A673 (cell line): ENCODE measurements around the gene EML3. TPM values are rescaled to one million over a fixed set of nuclear protein-coding genes. Genes with fewer than 3 reads are reported as not detected.
A peak's percentile ranks its signal among the peaks of the same experiment; 100 is the strongest.

Experiments used
- BruUV-seq: library from RNA; stranded (reverse); fragments of 400-500 nt; replicated peaks from 2 replicates; lab custom pipeline; 2021; lab: Mats Ljungman, UMichigan
- CTCF ChIA-PET: fragments of 300-600 bp; sonication (Branson Sonifier 250); formaldehyde crosslinking; loops from one replicate; lab custom pipeline; 2022; ENCODE audit warnings: antibody characterized with exemption; lab: Charles Lee
- POLR2A ChIA-PET: fragments of 300-600 bp; sonication (Branson Sonifier 250); formaldehyde crosslinking; loops from one replicate; lab custom pipeline; 2022; ENCODE audit warnings: antibody characterized with exemption; ENCODE audit not compliant: low non-redundant PET; lab: Charles Lee
- DNase-seq: peaks from one replicate; pipeline ENCODE4 v3.0.0-alpha.2; 2015; ENCODE audit warnings: low spot score
- H3K27ac ChIP-seq: fragments of 200-600 bp; sonication (generic); 2 replicates; pipeline ENCODE4 v1.5.1; 2016; ENCODE audit warnings: mixed run types, low read depth, mild to moderate bottlenecking, mixed read lengths, antibody characterized with exemption, low read length; ENCODE audit not compliant: poor library complexity, severe bottlenecking
- H3K27me3 ChIP-seq: fragments of 200-600 bp; sonication (generic); replicated peaks from 2 replicates; pipeline ENCODE4 v1.6.1; 2017; ENCODE audit warnings: mixed run types, low read depth, mild to moderate bottlenecking, mixed read lengths, antibody characterized with exemption, low read length; ENCODE audit not compliant: insufficient read depth, poor library complexity
- H3K36me3 ChIP-seq: fragments of 200-600 bp; sonication (generic); 2 replicates; pipeline ENCODE4 v1.6.1; 2016; ENCODE audit warnings: mixed run types, mild to moderate bottlenecking, mixed read lengths, antibody characterized with exemption, low read length; ENCODE audit not compliant: insufficient read depth, poor library complexity, severe bottlenecking
- H3K4me1 ChIP-seq: fragments of 200-600 bp; sonication (generic); 2 replicates; pipeline ENCODE4 v1.6.1; 2017; ENCODE audit warnings: mixed run types, mild to moderate bottlenecking, mixed read lengths, antibody characterized with exemption, low read length; ENCODE audit not compliant: insufficient read depth, poor library complexity, severe bottlenecking
- H3K4me3 ChIP-seq: fragments of 200-600 bp; sonication (generic); 2 replicates; pipeline ENCODE4 v1.5.1; 2016; ENCODE audit warnings: low read depth, mixed run types, mild to moderate bottlenecking, mixed read lengths, low read length; ENCODE audit not compliant: poor library complexity, severe bottlenecking
- H3K9me3 ChIP-seq: fragments of 200-600 bp; sonication (generic); 2 replicates; pipeline ENCODE4 v1.6.1; 2016; ENCODE audit warnings: mixed run types, low read depth, mild to moderate bottlenecking, mixed read lengths, antibody characterized with exemption, low read length; ENCODE audit not compliant: poor library complexity, severe bottlenecking
- CTCF ChIP-seq: fragments of 300-800, 200-600 bp; sonication (generic); conservative IDR thresholded peaks from 2 replicates; pipeline ENCODE4 v1.5.1; 2017; ENCODE audit warnings: low read depth, mild to moderate bottlenecking, antibody characterized with exemption, low read length, moderate library complexity, mixed read lengths
- EZH2 ChIP-seq: fragments of 200-600 bp; sonication (generic); IDR thresholded peaks from 2 replicates; pipeline ENCODE4 v1.6.1; 2017; ENCODE audit warnings: borderline replicate concordance, low read depth, mild to moderate bottlenecking, mixed read lengths, antibody characterized with exemption, low read length; ENCODE audit not compliant: poor library complexity, severe bottlenecking
- intact Hi-C: fragments of 100-400 bp; cut with micrococcal nuclease; formaldehyde crosslinking; loops from one replicate; pipeline ENCODE4 v1.10.0; 2022; ENCODE audit not compliant: unreplicated experiment
- total RNA-seq: library from RNA; stranded (reverse); gene quantifications from 2 replicates; pipeline ENCODE4 v1.2.3, GENCODE V29; 2021

EML3 gene
- total RNA-seq, 1 experiment from 2014 or later = 21.3 TPM

- POLR2A ChIA-PET = no interaction called here
- BruUV-seq = no TSS peak
- no peak for DNase-seq
- CTCF ChIA-PET = interaction anchor here (0.5 kb wide), 1 partner anchor 198 kb away, joined by 3 read pairs; no protein-coding TSS in a partner anchor
- no peaks in the 10 kb centered on the region for H3K9me3 ChIP-seq
- TF ChIP-seq EZH2 (no peak), CTCF (no peak)
- no peak overlapping the region for H3K27ac ChIP-seq
- H3K4me3 ChIP-seq = no peak overlapping the region
- H3K36me3 ChIP-seq = no peaks in the 10 kb centered on the region
- H3K27me3 ChIP-seq = no peaks in the 10 kb centered on the region
- H3K4me1 ChIP-seq = peaks cover 18% of the 10 kb centered on the region
- intact Hi-C loops = no loop called here
Observed at GRCh38 chr11:62610403-62610802, 2.2 kb downstream of the EML3 start.

GRCh38 chr11:62608776-62609175 lies 3.8 kb downstream of the EML3 start:
- Histone ChIP-seq H3K27me3 (no peaks in the 10 kb centered on the region), H3K4me1 (peaks cover 18% of the 10 kb centered on the region), H3K9me3 (no peaks in the 10 kb centered on the region), H3K4me3 (no peak overlapping the region), H3K36me3 (no peaks in the 10 kb centered on the region), H3K27ac (no peak overlapping the region)
- CTCF ChIA-PET = no interaction called here
- TF ChIP-seq CTCF (no peak), EZH2 (no peak)
- POLR2A ChIA-PET = no interaction called here
- intact Hi-C loops = no loop called here
- no TSS peak for BruUV-seq
- no peak for DNase-seq

- DNase-seq = peak; percentile 61
- no peak overlapping the region for H3K27ac ChIP-seq
- H3K36me3 ChIP-seq = no peaks in the 10 kb centered on the region
- H3K9me3 ChIP-seq = no peaks in the 10 kb centered on the region
- POLR2A ChIA-PET = no interaction called here
- H3K4me3 ChIP-seq = no peak overlapping the region
- peaks cover 18% of the 10 kb centered on the region for H3K4me1 ChIP-seq
- BruUV-seq = no TSS peak
- TF ChIP-seq CTCF = no peak
- TF ChIP-seq EZH2 = no peak
- CTCF ChIA-PET = no interaction called here
- H3K27me3 ChIP-seq = no peaks in the 10 kb centered on the region
- intact Hi-C loops = no loop called here
Observed at GRCh38 chr11:62607714-62608113, 4.9 kb downstream of the EML3 start.
